GM19455 (cell line): ENCODE data around the gene TIMM13.
"Not testable (repeated sequence)": the region's sequence is repeated elsewhere in the genome, so short reads cannot be mapped to it uniquely, and the experiment has no call there.

ENCODE experiments used
- ATAC-seq: cut with Tn5 transposase; IDR thresholded peaks from one replicate; pipeline ENCODE4 v1.9.1; 2021; ENCODE audit not compliant: unreplicated experiment

TIMM13 gene

GRCh38 chr19:2416321-2417097 is 10.9 kb downstream of the TIMM13 start:
- ATAC-seq, result no peak

DNA sequence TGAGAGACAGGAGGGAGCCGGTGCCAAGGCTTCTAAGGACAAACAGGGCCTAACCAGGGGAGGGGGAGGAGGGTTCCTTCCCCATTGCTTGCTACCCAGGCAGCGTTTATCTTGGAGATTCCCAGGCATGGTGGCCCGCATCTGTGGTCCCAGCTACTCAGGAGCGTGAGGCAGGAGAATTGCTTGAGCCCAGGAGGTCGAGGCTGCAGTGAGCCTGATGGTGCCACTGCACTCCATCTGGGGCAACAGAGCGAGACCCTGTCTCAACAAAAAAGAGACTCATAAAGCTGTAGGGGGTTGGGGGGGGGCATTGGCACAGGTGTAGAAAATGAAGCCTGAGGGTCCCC is 11.4 kb downstream of the TIMM13 start:
- ATAC-seq, result no peak

DNA sequence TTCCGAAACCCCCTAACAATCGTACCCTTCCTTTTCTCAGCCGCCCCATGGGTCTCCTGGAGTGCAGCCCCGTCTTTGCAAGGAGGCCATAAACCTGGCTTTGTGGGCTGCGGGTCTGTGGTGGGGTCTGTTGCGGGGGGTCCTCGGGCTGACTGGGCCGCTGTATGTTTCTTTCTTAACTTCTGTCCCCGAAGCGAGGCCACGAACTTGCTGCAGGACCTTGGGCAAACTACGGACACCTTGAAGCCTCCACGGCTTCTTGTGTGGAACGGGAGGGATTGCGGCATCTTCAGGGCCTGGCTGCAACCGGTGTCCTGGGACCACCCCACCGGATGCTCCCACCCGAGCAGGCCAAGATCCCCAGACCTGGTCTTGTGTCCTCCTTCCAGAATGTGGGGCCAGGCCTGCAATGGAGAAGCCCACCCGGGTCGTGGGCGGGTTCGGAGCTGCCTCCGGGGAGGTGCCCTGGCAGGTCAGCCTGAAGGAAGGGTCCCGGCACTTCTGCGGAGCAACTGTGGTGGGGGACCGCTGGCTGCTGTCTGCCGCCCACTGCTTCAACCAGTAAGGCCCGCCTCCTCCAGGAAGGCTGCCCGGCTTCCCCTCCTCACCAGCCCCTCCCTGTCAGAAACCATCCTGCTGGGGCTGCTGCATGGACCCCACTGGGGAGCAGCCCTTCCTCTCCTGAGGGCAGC is 12.0 kb downstream of the TIMM13 start:
- no peak for ATAC-seq

DNA sequence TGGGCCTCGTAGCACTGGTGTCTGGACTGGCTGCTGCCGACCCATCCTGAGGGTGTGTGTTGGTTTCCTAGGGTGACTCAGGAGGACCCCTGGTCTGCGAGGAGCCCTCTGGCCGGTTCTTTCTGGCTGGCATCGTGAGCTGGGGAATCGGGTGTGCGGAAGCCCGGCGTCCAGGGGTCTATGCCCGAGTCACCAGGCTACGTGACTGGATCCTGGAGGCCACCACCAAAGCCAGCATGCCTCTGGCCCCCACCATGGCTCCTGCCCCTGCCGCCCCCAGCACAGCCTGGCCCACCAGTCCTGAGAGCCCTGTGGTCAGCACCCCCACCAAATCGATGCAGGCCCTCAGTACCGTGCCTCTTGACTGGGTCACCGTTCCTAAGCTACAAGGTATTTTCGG is 13.8 kb downstream of the TIMM13 start:
- ATAC-seq, result no peak

DNA sequence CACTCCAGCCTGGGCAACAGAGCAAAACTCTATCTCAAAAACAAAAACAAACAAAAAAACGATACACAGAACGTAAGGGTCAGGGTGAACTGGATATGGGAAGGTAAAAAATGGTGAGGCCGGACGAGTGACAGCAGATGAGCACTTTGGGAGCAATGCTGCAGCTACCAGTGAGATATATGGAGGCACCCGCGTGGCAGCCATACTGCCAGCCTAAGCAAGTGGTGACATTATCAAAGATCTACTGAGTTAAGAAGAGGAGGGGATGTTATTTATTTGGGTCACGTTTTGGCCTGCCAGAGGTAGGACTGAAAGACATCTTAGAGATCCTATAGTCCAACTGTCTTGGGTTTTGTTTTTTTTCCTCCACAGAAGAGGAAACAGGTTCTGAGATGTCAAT is 14.2 kb downstream of the TIMM13 start:
- ATAC-seq, result no peak

DNA sequence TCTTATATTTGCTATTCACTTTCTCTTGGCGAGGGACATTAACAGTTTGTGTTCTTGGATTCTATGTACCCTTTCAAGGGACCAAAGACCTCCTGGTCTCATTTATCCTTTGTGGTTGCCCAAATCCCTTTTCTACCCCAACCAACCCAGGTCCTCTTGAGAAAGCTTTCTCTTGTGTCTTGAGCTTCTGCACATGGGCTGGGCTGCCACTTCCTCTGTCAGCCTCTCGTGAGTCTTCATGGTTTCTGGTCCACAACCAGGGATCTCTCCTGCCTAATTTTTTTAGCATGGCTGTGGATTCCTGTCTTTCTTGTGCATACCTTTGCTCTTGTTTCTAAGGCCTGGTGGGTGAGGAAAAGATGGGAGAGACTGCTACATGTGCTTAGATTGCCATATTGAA is 14.9 kb downstream of the TIMM13 start:
- ATAC-seq, result no peak

- ATAC-seq, result no peak
Observed at GRCh38 chr19:2411709-2412108, 15.7 kb downstream of the TIMM13 start.

DNA sequence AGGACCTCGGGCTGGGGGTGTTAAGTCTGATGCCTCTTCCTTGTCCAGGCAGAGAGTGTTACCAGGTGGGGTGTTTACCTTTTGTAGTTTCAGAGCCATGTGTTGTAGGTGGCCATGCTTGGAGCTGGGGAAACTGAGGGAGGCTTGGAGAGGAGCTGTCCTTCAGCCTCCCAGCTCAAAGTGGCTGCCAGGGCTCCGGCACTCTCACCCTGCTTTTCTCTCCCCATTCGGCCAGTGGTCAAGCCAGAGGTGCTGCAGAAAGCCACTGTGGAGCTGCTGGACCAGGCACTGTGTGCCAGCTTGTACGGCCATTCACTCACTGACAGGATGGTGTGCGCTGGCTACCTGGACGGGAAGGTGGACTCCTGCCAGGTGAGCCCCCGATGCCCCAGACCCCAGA is 17.4 kb downstream of the TIMM13 start:
- no peak for ATAC-seq

DNA sequence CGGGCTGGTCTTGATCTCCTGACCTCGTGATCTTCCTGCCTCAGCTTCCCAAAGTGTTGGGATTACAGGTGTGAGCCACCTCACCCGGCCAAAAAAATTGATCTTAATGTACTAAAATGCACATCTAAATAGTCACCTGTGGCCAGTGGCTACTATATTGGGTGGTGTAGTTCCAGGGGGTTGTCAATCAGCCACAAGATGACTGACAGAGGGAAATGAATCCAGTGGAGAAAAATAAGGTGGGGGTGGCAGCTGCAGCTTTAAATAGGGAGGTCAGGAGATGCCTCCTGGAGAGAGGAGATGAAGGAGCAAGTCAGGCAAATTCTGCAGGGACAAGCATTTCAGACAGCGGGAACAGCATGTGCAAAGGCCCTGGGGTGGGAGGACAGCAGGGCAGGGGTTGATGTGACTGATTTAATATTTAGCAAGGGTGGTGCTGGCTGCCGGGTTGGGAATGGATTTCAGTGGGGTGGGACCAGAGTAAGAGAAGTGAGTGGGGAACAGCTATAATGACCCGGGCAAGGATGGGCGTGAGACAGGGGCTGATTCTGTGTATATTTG is 18.0 kb downstream of the TIMM13 start:
- no peak for ATAC-seq

DNA sequence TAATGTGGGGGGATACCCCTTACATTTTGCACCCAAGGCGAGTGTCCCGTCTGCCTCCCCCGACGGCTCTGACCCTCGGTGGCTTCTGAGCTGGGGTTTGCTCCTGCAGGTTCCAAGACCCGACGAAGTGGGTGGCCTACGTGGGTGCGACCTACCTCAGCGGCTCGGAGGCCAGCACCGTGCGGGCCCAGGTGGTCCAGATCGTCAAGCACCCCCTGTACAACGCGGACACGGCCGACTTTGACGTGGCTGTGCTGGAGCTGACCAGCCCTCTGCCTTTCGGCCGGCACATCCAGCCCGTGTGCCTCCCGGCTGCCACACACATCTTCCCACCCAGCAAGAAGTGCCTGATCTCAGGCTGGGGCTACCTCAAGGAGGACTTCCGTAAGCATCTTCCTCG is 19.1 kb downstream of the TIMM13 start:
- ATAC-seq, result no peak

DNA sequence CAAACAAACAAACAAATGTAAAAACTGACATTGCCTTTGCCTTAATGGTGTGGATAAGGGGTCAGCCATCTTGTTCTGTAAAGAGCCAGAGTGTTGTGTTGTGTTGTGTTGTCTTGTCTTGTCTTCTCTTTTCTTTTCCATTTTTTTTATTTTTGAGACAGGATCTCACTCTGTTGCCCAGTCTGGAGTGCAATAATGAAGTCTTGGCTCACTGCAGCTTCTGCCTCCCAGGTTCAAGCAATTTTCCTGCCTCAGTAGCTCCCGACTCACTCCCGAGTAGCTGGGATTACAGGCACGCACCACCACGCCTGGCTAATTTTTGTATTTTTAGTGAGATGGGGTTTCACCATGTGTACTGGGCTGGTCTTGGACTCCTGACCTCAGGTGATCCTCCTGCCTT is 27.8 kb downstream of the TIMM13 start:
- no peak for ATAC-seq

DNA sequence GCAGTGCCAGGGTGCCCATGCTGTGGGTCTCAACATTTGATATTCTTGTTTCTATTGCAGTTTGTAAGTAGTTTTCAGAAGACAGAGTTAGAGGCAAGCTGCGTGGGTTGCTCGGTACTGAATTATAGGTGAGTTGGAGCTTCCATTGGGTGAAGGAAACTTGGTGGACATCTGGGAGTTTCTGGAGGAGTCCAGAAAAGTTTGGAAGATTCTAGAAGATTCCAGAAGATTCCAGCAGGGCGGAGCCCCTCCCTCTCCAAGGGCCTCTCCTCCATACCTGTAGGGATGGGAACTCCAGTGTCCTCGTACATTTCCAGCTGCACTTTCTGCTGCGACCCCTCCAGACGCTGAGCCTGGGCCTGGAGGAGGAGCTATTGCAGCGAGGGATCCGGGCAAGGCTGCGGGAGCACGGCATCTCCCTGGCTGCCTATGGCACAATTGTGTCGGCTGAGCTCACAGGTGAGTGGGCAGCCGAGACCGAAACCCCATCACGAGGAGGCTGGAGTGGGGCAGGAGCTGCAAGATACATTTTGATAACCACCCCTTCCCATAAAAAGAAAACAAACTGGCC is 28.6 kb downstream of the TIMM13 start:
- no peak for ATAC-seq

GRCh38 chr19:2397173-2397572 is 30.2 kb downstream of the TIMM13 start:
- ATAC-seq, result not testable (repeated sequence)

GRCh38 chr19:2395293-2395829 is 32.0 kb downstream of the TIMM13 start:
- ATAC-seq, result not testable (repeated sequence)

GRCh38 chr19:2394442-2395292 is 32.7 kb downstream of the TIMM13 start:
- ATAC-seq, result no peak

- no peak for ATAC-seq
Observed at GRCh38 chr19:2394054-2394441, 33.3 kb downstream of the TIMM13 start.

DNA sequence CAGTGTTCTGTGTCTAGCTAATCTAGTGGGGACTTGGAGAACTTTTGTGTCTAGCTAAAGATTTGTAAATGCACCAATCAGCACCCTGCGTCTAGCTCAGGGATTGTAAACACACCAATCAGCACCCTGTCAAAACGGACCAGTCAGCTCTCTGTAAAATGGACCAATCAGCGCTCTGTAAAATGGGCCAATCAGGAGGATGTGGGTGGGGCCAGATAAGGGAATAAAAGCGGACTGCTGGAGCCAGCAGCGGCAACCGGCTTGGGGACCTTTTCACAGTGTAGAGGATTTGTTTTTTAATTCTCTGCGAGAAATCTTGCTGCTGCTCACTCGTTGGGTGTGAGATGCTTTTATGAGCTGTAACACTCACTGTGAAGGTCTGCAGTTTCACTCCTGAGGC is 34.5 kb downstream of the TIMM13 start:
- ATAC-seq, result not testable (repeated sequence)

GRCh38 chr19:2392366-2392765 is 35.0 kb downstream of the TIMM13 start:
- no peak for ATAC-seq

- ATAC-seq, result no peak
Observed at GRCh38 chr19:2391118-2391725, 36.2 kb downstream of the TIMM13 start.

DNA sequence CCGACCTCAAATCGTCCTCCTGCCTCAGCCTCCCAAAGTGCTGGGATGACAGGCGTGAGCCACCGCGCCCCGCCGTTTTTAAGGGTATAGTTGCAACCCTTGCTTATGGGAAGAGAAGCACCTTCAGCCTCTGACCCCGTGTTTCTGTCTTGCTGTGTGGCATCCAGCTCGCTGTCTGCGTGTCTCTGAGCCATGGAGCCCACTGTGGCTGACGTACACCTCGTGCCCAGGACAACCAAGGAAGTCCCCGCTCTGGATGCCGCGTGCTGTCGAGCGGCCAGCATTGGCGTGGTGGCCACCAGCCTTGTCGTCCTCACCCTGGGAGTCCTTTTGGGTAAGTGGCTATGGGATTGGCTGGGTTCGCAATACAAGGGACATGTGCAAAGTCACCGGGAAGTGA is 37.8 kb downstream of the TIMM13 start:
- no peak for ATAC-seq
